GM23338 (cell line): Measurements from ENCODE around the gene COL18A1. TPM values are rescaled to one million over a fixed set of nuclear protein-coding genes. Genes with fewer than 3 reads are reported as not detected.

Experiments
- ATAC-seq: fragments of 200-7000 bp; cut with Tn5 transposase; 3 replicates; pipeline ENCODE4 v1.9.1; 2020
- DNase-seq: peaks from one replicate; pipeline ENCODE4 v3.0.0-alpha.2; 2015; ENCODE audit warnings: low spot score
- H2AFZ ChIP-seq: fragments of 200-600 bp; sonication (generic); 2 replicates; pipeline ENCODE4 v1.8.0; 2016; ENCODE audit warnings: antibody characterized with exemption, mild to moderate bottlenecking, moderate library complexity
- H3F3A ChIP-seq: fragments of 200-600 bp; sonication (generic); replicated peaks from 2 replicates; pipeline ENCODE4 v1.8.0; 2017; ENCODE audit warnings: antibody characterized with exemption, mixed run types, low read depth
- H3K27ac ChIP-seq: fragments of 200-600 bp; sonication (generic); 2 replicates; pipeline ENCODE4 v1.6.1; 2016; ENCODE audit warnings: low read depth
- H3K27me3 ChIP-seq: fragments of 200-600 bp; sonication (generic); 2 replicates; pipeline ENCODE4 v1.8.0; 2016; ENCODE audit warnings: mild to moderate bottlenecking, mixed run types, moderate library complexity; ENCODE audit not compliant: insufficient read depth
- H3K36me3 ChIP-seq: fragments of 200-600 bp; sonication (generic); 2 replicates; pipeline ENCODE4 v1.8.0; 2016; ENCODE audit warnings: mild to moderate bottlenecking; ENCODE audit not compliant: insufficient read depth
- H3K4me1 ChIP-seq: fragments of 200-600 bp; sonication (generic); 2 replicates; pipeline ENCODE4 v1.8.0; 2016; ENCODE audit warnings: mild to moderate bottlenecking, moderate library complexity; ENCODE audit not compliant: insufficient read depth
- H3K4me2 ChIP-seq: fragments of 200-600 bp; sonication (generic); 2 replicates; pipeline ENCODE4 v1.7.1; 2017; ENCODE audit warnings: mixed run types
- H3K4me3 ChIP-seq: fragments of 200-600 bp; sonication (generic); 2 replicates; pipeline ENCODE4 v1.6.1; 2016; ENCODE audit warnings: mixed run types
- H3K79me2 ChIP-seq: fragments of 200-600 bp; sonication (generic); replicated peaks from 2 replicates; pipeline ENCODE4 v1.8.0; 2017; ENCODE audit warnings: mild to moderate bottlenecking; ENCODE audit not compliant: insufficient read depth
- H3K9me2 ChIP-seq: fragments of 200-600 bp; sonication (generic); 2 replicates; pipeline ENCODE4 v1.8.0; 2017; ENCODE audit not compliant: insufficient read depth
- H4K20me1 ChIP-seq: fragments of 200-600 bp; sonication (generic); replicated peaks from 2 replicates; pipeline ENCODE4 v1.8.0; 2017; ENCODE audit warnings: mild to moderate bottlenecking; ENCODE audit not compliant: insufficient read depth
- H3K27ac Mint-ChIP-seq: 2 replicates; pipeline ENCODE4 v1.8.0; 2020; ENCODE audit warnings: inconsistent platforms, mild to moderate bottlenecking, moderate library complexity, mixed read lengths
- H3K27me3 Mint-ChIP-seq: 3 replicates; pipeline ENCODE4 v1.8.0; 2022; ENCODE audit warnings: low read depth, mild to moderate bottlenecking, moderate library complexity, mixed read lengths, inconsistent platforms; ENCODE audit not compliant: insufficient read depth, poor library complexity
- H3K36me3 Mint-ChIP-seq: 3 replicates; pipeline ENCODE4 v1.8.0; 2021; ENCODE audit warnings: low read depth, mild to moderate bottlenecking, inconsistent platforms, moderate library complexity, mixed read lengths
- H3K4me1 Mint-ChIP-seq: 3 replicates; pipeline ENCODE4 v1.8.0; 2020; ENCODE audit warnings: mild to moderate bottlenecking, inconsistent platforms, mixed read lengths
- H3K4me3 Mint-ChIP-seq: 3 replicates; pipeline ENCODE4 v1.8.0; 2021; ENCODE audit warnings: moderate library complexity, mild to moderate bottlenecking, inconsistent platforms, mixed read lengths
- H3K9me3 Mint-ChIP-seq: 3 replicates; pipeline ENCODE4 v1.8.0; 2020; ENCODE audit warnings: moderate library complexity, mild to moderate bottlenecking, inconsistent platforms, mixed read lengths
- ETS1 ChIP-seq: IDR thresholded peaks from 2 replicates; pipeline ENCODE4 v1.6.1; 2016; ENCODE audit warnings: antibody characterized with exemption
- NANOG ChIP-seq: IDR thresholded peaks from 2 replicates; pipeline ENCODE4 v1.6.1; 2016; ENCODE audit warnings: antibody characterized with exemption, borderline replicate concordance
- STAT1 ChIP-seq: IDR thresholded peaks from one replicate; pipeline ENCODE4 v1.6.1; 2016; ENCODE audit warnings: antibody characterized with exemption; ENCODE audit not compliant: unreplicated experiment
- ZNF114 ChIP-seq: fragments of 250-450 bp; sonication (Bioruptor Pico); IDR thresholded peaks from 2 replicates; pipeline ENCODE4 v1.5.0; 2020; ENCODE audit warnings: mild to moderate bottlenecking, moderate library complexity
- polyA plus RNA-seq: library from polyadenylated mRNA; unstranded; fragments of >200 nt; fragmentation: Nextera tagmentation; extraction: Ambion mirVana; gene quantifications from 2 replicates; pipeline ENCODE4 v1.2.1, GENCODE V29; 2016
- total RNA-seq: library from RNA; depleted of rRNA; stranded (reverse); fragments of >200 nt; shearing (Covaris generic); gene quantifications from 2 replicates; pipeline ENCODE4 v1.2.3, GENCODE V29; 2014
- TF ChIP-seq, protein P1 (sequence below): fragments of 250-450 bp; sonication (Bioruptor Pico); IDR thresholded peaks from 2 replicates; pipeline ENCODE4 v1.5.0; 2020; ENCODE audit warnings: mild to moderate bottlenecking, moderate library complexity
- TF ChIP-seq, protein P2 (sequence below), 2 experiments: fragments of 200-600 bp in 1 of 2; sonication (generic) in 1 of 2; conservative IDR thresholded peaks; 2 replicates each; pipeline versions ENCODE4 v1.5.1 to v1.6.1; 2016 to 2017; ENCODE audit warnings: antibody characterized with exemption in 2 of 2, low read depth in 2 of 2, mild to moderate bottlenecking in 2 of 2, moderate library complexity in 1 of 2

COL18A1 gene
- total and polyA plus RNA-seq, 2 experiments from 2014 or later, result 38.4 to 430 TPM

DNA sequence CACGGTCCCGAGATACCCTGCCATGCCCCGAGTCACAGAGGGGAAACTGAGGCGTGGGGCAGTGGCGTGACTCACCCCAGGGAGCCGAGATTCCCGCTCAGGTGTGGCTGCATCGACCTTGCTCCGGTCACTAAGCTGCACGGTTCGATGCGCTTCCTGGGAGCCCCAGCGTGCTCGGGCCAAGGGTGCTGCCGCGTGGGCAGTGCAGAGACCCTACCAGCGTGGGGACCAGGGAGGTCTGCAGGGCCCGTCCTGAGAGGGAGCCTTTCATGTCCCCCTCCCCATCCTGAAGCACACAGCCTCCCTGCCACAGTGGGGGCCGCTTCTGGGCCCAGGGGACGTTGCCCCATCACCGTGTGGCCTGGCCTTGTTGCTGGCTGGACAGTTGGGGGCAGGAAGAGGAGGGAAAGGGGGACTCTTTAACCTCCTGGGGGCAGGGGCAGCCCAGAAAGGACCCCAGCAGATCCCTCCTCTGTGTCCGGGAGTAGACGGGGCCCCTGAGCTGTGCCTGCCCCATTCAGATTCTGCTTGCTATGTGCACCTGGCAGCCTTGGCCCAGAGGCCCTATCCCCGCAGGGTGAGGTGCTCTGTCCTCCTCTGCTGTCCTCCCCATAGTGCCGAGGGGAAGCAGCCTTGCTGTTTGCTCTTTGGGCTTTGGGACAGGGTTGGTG is 52.3 kb downstream of the COL18A1 start (continued):
- TF ChIP-seq, protein P1, sequence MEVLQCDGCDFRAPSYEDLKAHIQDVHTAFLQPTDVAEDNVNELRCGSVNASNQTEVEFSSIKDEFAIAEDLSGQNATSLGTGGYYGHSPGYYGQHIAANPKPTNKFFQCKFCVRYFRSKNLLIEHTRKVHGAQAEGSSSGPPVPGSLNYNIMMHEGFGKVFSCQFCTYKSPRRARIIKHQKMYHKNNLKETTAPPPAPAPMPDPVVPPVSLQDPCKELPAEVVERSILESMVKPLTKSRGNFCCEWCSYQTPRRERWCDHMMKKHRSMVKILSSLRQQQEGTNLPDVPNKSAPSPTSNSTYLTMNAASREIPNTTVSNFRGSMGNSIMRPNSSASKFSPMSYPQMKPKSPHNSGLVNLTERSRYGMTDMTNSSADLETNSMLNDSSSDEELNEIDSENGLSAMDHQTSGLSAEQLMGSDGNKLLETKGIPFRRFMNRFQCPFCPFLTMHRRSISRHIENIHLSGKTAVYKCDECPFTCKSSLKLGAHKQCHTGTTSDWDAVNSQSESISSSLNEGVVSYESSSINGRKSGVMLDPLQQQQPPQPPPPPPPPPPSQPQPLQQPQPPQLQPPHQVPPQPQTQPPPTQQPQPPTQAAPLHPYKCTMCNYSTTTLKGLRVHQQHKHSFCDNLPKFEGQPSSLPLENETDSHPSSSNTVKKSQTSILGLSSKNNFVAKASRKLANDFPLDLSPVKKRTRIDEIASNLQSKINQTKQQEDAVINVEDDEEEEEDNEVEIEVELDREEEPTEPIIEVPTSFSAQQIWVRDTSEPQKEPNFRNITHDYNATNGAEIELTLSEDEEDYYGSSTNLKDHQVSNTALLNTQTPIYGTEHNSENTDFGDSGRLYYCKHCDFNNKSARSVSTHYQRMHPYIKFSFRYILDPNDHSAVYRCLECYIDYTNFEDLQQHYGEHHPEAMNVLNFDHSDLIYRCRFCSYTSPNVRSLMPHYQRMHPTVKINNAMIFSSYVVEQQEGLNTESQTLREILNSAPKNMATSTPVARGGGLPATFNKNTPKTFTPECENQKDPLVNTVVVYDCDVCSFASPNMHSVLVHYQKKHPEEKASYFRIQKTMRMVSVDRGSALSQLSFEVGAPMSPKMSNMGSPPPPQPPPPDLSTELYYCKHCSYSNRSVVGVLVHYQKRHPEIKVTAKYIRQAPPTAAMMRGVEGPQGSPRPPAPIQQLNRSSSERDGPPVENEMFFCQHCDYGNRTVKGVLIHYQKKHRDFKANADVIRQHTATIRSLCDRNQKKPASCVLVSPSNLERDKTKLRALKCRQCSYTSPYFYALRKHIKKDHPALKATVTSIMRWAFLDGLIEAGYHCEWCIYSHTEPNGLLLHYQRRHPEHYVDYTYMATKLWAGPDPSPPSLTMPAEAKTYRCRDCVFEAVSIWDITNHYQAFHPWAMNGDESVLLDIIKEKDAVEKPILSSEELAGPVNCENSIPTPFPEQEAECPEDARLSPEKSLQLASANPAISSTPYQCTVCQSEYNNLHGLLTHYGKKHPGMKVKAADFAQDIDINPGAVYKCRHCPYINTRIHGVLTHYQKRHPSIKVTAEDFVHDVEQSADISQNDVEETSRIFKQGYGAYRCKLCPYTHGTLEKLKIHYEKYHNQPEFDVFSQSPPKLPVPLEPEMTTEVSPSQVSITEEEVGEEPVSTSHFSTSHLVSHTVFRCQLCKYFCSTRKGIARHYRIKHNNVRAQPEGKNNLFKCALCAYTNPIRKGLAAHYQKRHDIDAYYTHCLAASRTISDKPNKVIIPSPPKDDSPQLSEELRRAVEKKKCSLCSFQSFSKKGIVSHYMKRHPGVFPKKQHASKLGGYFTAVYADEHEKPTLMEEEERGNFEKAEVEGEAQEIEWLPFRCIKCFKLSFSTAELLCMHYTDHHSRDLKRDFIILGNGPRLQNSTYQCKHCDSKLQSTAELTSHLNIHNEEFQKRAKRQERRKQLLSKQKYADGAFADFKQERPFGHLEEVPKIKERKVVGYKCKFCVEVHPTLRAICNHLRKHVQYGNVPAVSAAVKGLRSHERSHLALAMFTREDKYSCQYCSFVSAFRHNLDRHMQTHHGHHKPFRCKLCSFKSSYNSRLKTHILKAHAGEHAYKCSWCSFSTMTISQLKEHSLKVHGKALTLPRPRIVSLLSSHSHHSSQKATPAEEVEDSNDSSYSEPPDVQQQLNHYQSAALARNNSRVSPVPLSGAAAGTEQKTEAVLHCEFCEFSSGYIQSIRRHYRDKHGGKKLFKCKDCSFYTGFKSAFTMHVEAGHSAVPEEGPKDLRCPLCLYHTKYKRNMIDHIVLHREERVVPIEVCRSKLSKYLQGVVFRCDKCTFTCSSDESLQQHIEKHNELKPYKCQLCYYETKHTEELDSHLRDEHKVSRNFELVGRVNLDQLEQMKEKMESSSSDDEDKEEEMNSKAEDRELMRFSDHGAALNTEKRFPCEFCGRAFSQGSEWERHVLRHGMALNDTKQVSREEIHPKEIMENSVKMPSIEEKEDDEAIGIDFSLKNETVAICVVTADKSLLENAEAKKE (CRISPR knock-in tag), result no peak
- TF ChIP-seq ETS1, result no peak
- TF ChIP-seq NANOG, result no peak

DNA sequence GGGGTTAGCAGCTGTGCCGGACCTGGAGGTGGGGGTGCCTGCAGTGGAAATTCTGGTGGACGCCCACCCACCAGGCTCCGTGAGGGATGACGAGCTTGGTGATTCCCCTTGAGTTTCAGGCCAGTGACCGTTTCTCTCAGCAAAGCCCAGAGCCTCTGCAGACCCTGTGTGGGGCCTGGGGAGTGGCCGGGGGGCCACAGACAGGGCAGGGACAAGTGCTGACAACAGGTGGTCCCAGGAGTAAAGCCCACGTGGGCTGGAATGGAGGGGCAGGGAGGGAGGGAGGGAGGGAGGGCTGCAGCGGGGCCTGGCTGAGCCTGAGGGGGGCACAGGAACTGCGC is 52.8 kb downstream of the COL18A1 start:
- H4K20me1 ChIP-seq, result peaks cover 20% of the 10 kb centered on the region
- H3K27ac Mint-ChIP-seq, result no peak overlapping the region
- no peak overlapping the region for H2AFZ ChIP-seq
- peaks cover 7% of the 10 kb centered on the region; the same call in 1 of the 2 replicates for H3K4me1 ChIP-seq
- no peak overlapping the region for H3K4me3 Mint-ChIP-seq
- ATAC-seq, result no peak
- peaks cover 2% of the 10 kb centered on the region for H3K27me3 Mint-ChIP-seq
- H3K27ac ChIP-seq, result no peak overlapping the region
- no peak for DNase-seq
- peaks cover 6% of the 10 kb centered on the region for H3F3A ChIP-seq
- peaks cover 68% of the 10 kb centered on the region for H3K79me2 ChIP-seq
- 0 out of 2 replicates have a peak, but pooled peaks cover 2% of the 10 kb centered on the region for H3K9me2 ChIP-seq
- peaks cover 11% of the 10 kb centered on the region for H3K9me3 Mint-ChIP-seq
- H3K4me2 ChIP-seq, result no peak overlapping the region
- H3K27me3 ChIP-seq, result no peaks in the 10 kb centered on the region
- H3K36me3 Mint-ChIP-seq, result peaks cover 35% of the 10 kb centered on the region
- H3K4me1 Mint-ChIP-seq, result peaks cover 15% of the 10 kb centered on the region; the same call in 2 of the 3 replicates
- H3K36me3 ChIP-seq, result no peaks in the 10 kb centered on the region; the same call in 1 of the 2 replicates
- H3K4me3 ChIP-seq, result no peak overlapping the region
- TF ChIP-seq, protein P2, sequence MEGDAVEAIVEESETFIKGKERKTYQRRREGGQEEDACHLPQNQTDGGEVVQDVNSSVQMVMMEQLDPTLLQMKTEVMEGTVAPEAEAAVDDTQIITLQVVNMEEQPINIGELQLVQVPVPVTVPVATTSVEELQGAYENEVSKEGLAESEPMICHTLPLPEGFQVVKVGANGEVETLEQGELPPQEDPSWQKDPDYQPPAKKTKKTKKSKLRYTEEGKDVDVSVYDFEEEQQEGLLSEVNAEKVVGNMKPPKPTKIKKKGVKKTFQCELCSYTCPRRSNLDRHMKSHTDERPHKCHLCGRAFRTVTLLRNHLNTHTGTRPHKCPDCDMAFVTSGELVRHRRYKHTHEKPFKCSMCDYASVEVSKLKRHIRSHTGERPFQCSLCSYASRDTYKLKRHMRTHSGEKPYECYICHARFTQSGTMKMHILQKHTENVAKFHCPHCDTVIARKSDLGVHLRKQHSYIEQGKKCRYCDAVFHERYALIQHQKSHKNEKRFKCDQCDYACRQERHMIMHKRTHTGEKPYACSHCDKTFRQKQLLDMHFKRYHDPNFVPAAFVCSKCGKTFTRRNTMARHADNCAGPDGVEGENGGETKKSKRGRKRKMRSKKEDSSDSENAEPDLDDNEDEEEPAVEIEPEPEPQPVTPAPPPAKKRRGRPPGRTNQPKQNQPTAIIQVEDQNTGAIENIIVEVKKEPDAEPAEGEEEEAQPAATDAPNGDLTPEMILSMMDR (conservative IDR thresholded peaks at IDR 0.05; ENCODE audit: low read depth in 2 of 2), result no peak
- TF ChIP-seq STAT1, result no peak
- TF ChIP-seq, protein P1 (CRISPR knock-in tag), result no peak
- no peak for TF ChIP-seq ZNF114 (CRISPR knock-in tag)
